IPS-18a (cell line): ENCODE data around the gene MEMO1.

ENCODE experiments used
- H3K27ac ChIP-seq: one replicate; pipeline ENCODE4 v1.5.1; 2013; ENCODE audit warnings: low read length
- H3K27me3 ChIP-seq: one replicate; pipeline ENCODE4 v1.6.1; 2013; ENCODE audit warnings: mild to moderate bottlenecking, low read length; ENCODE audit not compliant: control insufficient read depth, insufficient read depth
- H3K36me3 ChIP-seq: one replicate; pipeline ENCODE4 v1.6.1; 2013; ENCODE audit warnings: low read depth, low read length; ENCODE audit not compliant: control insufficient read depth
- H3K4me1 ChIP-seq: one replicate; pipeline ENCODE4 v1.6.1; 2013; ENCODE audit warnings: low read depth, low read length; ENCODE audit not compliant: control insufficient read depth
- H3K4me3 ChIP-seq: one replicate; pipeline ENCODE4 v1.5.1; 2013; ENCODE audit warnings: low read length
- H3K9ac ChIP-seq: one replicate; pipeline ENCODE4 v1.6.1; 2013; ENCODE audit warnings: mild to moderate bottlenecking, low read length, moderate library complexity
- H3K9me3 ChIP-seq: one replicate; pipeline ENCODE4 v1.6.1; 2013; ENCODE audit warnings: low read depth, low read length; ENCODE audit not compliant: control insufficient read depth

Gene MEMO1

DNA sequence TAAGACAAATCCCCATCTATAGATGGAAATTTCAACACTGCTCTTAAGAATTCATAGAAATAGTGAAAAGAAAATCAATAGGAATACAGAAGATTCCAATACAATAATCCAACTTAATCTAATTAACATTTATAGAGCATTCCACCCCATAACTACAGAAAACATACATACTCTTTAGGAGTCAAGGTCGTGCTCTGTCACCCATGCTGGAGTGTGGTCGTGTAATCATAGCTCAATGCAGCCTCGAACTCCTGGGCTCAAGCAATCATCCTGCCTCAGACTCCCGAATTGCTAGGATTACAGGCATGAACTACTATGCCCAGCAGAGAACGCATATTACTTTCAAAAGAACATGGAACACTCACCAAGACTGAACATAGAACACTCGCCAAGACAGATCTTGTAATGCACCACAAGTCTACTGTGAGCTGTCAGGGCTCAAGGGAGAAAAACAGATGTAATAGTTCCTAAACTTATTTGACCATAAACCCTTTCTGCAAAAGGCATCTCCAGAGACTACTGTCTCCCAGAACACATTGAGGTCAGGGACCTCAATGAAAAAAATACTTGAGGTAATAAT, 14.1 kb downstream of the MEMO1 start:
- Histone ChIP-seq H3K36me3 (no peaks in the 10 kb centered on the region), H3K27me3 (no peaks in the 10 kb centered on the region), H3K27ac (no peak overlapping the region), H3K9me3 (no peaks in the 10 kb centered on the region), H3K4me3 (no peak overlapping the region), H3K9ac (no peak overlapping the region), H3K4me1 (no peaks in the 10 kb centered on the region)

DNA sequence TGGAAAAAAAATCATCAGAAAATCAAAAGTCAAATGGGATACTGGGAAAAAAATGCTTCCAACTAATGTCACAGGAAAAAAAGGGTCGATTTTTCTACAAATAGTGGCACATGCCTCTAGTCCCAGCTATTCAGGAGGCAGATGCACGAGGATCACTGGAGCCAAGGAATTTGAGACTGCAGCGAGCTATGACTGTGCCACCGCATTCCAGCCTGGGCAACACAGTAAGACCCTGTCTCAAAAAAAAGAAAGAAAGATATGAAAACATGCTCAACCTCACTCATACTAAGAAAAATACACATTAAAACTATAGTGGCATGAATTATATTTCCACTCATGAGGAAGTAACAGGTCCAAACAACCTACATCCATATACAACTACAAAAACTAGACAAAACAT, 17.9 kb downstream of the MEMO1 start:
- no peaks in the 10 kb centered on the region for H3K4me1 ChIP-seq
- H3K9me3 ChIP-seq = no peaks in the 10 kb centered on the region
- no peaks in the 10 kb centered on the region for H3K27me3 ChIP-seq
- H3K36me3 ChIP-seq = no peaks in the 10 kb centered on the region
- H3K27ac ChIP-seq = no peak overlapping the region
- no peak overlapping the region for H3K9ac ChIP-seq
- no peak overlapping the region for H3K4me3 ChIP-seq

DNA sequence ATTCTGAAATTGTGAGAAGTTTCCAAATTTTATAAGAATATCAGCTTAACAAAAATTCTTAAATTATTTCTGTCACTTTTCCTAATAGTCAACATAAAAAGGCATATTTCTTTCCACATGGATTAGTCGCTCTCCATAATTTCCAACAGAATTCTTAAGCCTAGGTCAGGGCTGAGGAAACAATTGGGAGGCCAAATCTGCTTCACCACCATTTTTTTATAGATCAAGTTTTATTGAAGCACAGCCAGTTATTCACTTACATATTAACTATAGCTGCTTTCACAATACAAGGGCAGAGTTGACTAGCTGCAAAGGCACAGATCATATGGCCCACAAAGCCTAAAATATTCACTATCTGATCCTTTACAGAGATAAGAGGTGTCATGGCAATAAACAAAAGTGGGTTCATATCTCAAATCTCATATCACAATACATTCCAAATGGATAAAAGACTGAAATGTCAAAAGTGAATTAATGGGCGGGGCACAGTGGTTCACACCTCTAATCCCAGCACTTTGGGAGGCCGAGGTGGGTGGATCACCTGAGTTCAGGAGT, 18.7 kb downstream of the MEMO1 start:
- Histone ChIP-seq H3K4me1 (no peaks in the 10 kb centered on the region), H3K4me3 (no peak overlapping the region), H3K27ac (no peak overlapping the region), H3K9ac (no peak overlapping the region), H3K27me3 (no peaks in the 10 kb centered on the region), H3K36me3 (no peaks in the 10 kb centered on the region), H3K9me3 (no peaks in the 10 kb centered on the region)

DNA sequence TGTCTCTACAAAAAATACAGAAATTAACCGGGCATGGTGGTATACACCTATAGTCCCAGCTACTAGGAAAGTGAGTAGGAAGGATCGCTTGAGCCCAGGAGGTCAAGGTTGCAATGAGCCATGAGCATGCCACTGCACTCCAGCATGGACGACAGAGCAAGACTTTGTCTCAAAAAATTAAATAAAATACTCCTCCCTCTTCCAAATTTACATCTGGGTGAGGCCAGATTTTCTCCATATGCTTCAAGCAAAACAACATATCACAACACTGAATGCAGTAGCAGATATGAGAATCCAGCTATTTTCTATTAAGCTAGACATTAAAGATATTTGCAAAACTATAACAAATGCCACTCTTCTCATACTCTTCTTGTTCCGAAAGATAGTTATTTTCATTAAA, 20.9 kb downstream of the MEMO1 start:
- Histone ChIP-seq H3K4me1 (no peaks in the 10 kb centered on the region), H3K4me3 (no peak overlapping the region), H3K27me3 (no peaks in the 10 kb centered on the region), H3K27ac (no peak overlapping the region), H3K36me3 (no peaks in the 10 kb centered on the region), H3K9me3 (no peaks in the 10 kb centered on the region), H3K9ac (no peak overlapping the region)

DNA sequence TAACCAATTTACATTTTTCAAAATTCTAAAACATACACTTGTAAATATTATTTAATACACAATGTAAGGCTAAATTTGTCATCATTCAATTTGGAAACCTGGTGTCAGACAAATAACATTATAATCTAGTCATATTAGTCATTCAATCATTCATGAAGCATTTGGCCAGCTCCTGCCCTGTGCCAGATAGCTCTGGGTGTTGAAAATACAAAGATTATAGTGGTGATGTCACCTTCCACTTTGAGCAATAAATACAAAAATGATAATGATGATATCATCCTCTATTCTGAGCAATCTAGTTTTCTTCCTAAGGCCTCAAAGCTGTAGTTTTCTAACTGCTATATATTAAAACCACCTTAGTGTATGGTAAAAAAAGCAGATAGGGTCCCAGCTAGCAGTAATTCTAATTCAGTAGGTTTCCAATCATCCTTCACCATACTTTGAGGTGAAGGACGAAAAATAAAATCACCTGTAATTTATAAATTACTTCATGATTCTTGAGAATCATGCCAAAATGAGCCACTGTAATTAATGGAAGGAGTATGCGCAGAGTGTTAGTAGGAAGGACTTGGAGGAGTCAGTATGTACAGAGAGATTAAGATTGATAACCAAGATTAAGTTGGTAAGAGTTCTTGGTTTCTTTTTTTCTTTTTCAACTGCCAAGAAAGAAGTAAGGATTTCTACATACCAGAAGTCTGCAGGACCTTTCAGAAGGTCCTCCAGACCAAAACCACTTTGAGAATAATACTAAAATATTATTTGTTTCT, 23.2 kb downstream of the MEMO1 start:
- H3K4me3 ChIP-seq = no peak overlapping the region
- H3K36me3 ChIP-seq = no peaks in the 10 kb centered on the region
- no peaks in the 10 kb centered on the region for H3K9me3 ChIP-seq
- no peaks in the 10 kb centered on the region for H3K4me1 ChIP-seq
- H3K27ac ChIP-seq = no peak overlapping the region
- no peaks in the 10 kb centered on the region for H3K27me3 ChIP-seq
- H3K9ac ChIP-seq = no peak overlapping the region

DNA sequence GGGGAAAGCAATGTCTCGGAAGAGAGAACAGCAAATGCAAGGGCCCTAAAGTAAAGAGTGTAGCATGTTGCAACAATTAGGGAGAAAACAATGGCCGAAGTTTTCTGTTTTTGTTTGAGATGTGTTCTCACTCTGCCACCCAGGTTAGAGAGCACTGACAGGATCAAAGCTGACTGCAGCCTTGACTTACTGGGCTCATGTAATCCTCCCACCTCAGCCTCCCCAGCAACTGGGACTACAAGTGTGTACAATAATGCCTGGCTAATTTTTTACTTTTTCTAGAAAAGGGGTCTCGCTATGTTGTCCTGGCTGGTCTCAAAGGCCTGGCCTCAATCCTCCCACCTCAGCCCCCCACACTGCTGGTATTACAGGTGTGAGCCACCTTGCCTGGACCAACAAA, 23.9 kb downstream of the MEMO1 start:
- no peaks in the 10 kb centered on the region for H3K36me3 ChIP-seq
- no peaks in the 10 kb centered on the region for H3K9me3 ChIP-seq
- no peaks in the 10 kb centered on the region for H3K4me1 ChIP-seq
- H3K4me3 ChIP-seq = no peak overlapping the region
- no peak overlapping the region for H3K27ac ChIP-seq
- no peak overlapping the region for H3K9ac ChIP-seq
- H3K27me3 ChIP-seq = no peaks in the 10 kb centered on the region

DNA sequence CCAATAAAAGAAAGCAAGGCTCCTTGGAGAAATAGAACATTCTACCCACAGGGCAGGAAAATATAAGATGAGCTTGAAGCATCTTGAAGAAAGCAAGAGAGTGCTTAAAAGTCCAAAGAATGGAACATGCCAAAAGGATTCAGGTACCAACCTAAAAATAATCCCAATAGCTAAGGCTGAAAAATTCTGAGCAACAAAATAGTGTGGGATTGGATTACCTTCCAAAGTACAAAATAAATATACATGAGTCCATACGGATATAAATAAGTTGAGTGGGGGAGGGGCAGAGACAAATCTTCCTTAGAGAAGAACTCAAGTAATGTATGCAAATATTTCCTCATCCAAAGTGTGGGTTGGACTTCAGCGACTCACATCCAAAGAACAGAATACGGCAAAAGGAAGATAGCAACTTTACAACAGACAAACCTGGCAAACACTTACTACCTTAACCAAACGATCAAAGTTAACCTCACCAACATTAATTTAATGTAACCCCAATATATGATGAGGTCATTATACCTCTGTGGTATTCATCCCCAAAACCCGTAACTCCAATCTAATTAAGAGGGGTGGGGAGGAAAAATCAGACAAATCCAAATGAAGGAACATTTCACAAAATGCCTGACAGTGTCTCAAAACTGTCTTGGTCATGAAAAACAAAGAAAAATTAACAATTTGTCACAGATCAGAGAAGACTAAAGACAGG, 26.9 kb downstream of the MEMO1 start:
- H3K9me3 ChIP-seq = no peaks in the 10 kb centered on the region
- H3K4me1 ChIP-seq = peaks cover 3% of the 10 kb centered on the region
- H3K36me3 ChIP-seq = no peaks in the 10 kb centered on the region
- H3K27me3 ChIP-seq = no peaks in the 10 kb centered on the region
- no peak overlapping the region for H3K27ac ChIP-seq
- no peak overlapping the region for H3K4me3 ChIP-seq
- no peak overlapping the region for H3K9ac ChIP-seq

DNA sequence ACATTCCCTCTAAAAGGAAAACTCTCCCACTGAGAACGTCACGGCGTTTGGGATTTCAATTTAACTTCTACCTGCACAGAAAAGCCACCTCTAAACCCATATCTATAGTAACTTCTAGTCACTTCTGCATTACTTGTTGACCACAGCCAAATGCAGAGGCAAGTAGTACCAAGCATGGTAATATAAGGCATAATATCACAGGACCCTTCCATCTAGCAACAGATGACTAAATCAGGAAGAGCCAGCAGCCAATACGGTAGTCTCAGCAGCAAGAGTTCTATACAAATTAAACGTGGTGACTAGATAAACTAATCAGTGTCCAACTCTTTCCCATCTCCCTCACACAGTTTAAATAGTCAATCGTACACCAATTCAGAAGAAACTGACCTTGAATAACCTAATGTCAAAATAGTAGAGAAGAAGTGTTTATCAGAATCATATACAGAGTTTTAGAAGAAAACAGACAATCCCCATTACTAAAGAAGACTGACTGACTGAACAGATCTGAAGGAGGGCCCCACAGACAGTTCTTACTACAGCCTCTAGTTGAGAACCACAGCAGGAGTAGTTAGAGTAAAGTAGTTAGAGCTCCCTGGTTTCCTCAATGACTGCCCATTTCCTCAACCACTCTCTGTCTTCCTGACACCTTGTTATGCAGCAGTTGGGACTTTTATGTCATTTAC, 30.0 kb downstream of the MEMO1 start:
- no peaks in the 10 kb centered on the region for H3K9me3 ChIP-seq
- H3K36me3 ChIP-seq = no peaks in the 10 kb centered on the region
- no peak overlapping the region for H3K27ac ChIP-seq
- H3K9ac ChIP-seq = no peak overlapping the region
- peaks cover 3% of the 10 kb centered on the region for H3K4me1 ChIP-seq
- H3K27me3 ChIP-seq = no peaks in the 10 kb centered on the region
- H3K4me3 ChIP-seq = no peak overlapping the region

DNA sequence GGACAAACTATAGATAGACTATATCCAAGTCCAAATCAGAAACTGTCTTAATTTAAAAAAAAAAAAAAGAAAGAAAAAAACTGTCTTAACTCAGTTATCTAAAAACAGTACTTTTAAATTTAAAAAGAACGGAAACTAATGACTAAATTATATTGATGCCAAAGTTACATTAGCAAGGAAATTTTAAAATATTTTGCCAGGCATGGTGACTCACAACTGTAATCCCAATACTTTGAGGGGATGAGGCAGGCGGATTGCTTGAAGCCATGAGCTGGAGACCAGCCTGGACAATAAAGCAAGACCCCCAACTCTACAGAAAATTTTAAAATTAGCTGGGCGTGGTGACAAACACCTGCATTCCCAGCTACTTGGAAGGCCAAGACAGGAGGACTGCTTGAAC, 30.9 kb downstream of the MEMO1 start:
- peaks cover 3% of the 10 kb centered on the region for H3K4me1 ChIP-seq
- H3K27me3 ChIP-seq = no peaks in the 10 kb centered on the region
- H3K4me3 ChIP-seq = no peak overlapping the region
- no peaks in the 10 kb centered on the region for H3K36me3 ChIP-seq
- H3K9ac ChIP-seq = no peak overlapping the region
- H3K27ac ChIP-seq = no peak overlapping the region
- H3K9me3 ChIP-seq = no peaks in the 10 kb centered on the region

DNA sequence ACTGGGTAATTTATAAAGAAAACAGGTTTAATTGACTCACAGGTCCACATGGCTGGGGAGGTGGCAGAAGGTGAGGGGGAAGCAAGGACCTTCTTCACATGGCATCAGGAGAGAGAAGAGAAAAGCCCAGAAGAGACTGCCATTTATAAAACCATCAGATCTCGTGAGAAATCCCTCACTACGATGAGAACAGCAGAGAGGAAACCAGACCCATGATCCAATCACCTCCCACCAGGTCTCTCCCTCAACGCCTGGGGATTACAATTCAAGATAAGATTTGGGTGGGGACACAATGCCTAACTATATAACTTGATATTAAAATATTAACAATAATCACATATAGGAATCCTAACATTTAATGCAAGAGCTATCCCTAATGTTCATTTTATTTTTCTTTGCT, 31.8 kb downstream of the MEMO1 start:
- no peak overlapping the region for H3K9ac ChIP-seq
- H3K27ac ChIP-seq = no peak overlapping the region
- H3K36me3 ChIP-seq = no peaks in the 10 kb centered on the region
- H3K4me1 ChIP-seq = peaks cover 3% of the 10 kb centered on the region
- H3K27me3 ChIP-seq = no peaks in the 10 kb centered on the region
- H3K4me3 ChIP-seq = no peak overlapping the region
- no peaks in the 10 kb centered on the region for H3K9me3 ChIP-seq

DNA sequence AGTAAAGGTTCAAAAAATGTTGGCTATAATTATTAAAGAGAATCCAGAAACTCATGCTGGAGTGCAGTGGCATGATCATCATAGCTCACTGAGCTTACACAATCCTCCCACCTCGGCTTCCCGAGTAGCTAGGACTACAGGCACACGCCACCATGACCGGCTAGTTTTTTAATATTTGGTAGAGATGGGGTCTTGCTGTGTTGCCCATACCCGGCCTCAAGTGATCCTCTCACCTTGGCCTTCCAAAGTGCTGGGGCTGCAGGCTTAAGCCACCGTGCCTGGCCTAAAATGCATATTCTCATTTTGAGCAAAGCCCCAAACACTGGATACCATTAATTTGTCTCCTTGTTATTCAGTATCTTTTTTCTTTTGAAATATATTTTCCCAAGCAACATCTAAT, 32.4 kb downstream of the MEMO1 start:
- H3K4me3 ChIP-seq = no peak overlapping the region
- H3K4me1 ChIP-seq = peaks cover 3% of the 10 kb centered on the region
- H3K9me3 ChIP-seq = no peaks in the 10 kb centered on the region
- no peaks in the 10 kb centered on the region for H3K36me3 ChIP-seq
- no peak overlapping the region for H3K9ac ChIP-seq
- H3K27me3 ChIP-seq = no peaks in the 10 kb centered on the region
- no peak overlapping the region for H3K27ac ChIP-seq
